Measurements from ENCODE around the gene ARHGEF33. TPM values are rescaled to one million over a fixed set of nuclear protein-coding genes. Genes with fewer than 3 reads are reported as not detected.

ARHGEF33 gene
- total RNA-seq, 1 experiment from 2014 or later, result 0.41 TPM

GRCh38 chr2:38866773-38867443, 22.8 kb upstream of the ARHGEF33 start (continued):
- TF ChIP-seq REST (IDR thresholded peaks at IDR 0.05; ENCODE audit: insufficient read depth in 1 of 2, low read depth in 2 of 2, low read length in 1 of 2), result no peak

- ATAC-seq, result no peak
- POLR2A ChIA-PET, result no interaction called here
- Histone ChIP-seq H3K4me1 (ENCODE audit: control insufficient read depth, insufficient read depth, low read length) (peaks cover 5% of the 10 kb centered on the region; the same call in 1 of the 2 replicates), H3K27me3 (ENCODE audit: control insufficient read depth, insufficient read depth, low read length) (no peaks in the 10 kb centered on the region), H3K27ac (ENCODE audit: low read length) (no peak overlapping the region), H3K4me3 (ENCODE audit: low read depth in 2 of 2, low read length in 2 of 2) (no peak overlapping the region), H3K36me3 (ENCODE audit: control insufficient read depth, insufficient read depth, low read length) (peaks cover 3% of the 10 kb centered on the region; the same call in 1 of the 2 replicates), H3K9me3 (ENCODE audit: control insufficient read depth, insufficient read depth, low read depth, low read length) (0 out of 2 replicates have a peak, but pooled peaks cover 3% of the 10 kb centered on the region)
- DNase-seq (ENCODE audit: low read depth, low spot score), result no peak
- CTCF ChIA-PET, result no interaction called here
- no peak for TF ChIP-seq POLR2AphosphoS5 (IDR thresholded peaks at IDR 0.05; ENCODE audit: low read depth, low read length)
- BruUV-seq (replicated peaks), result no TSS peak
- in situ Hi-C loops (cut with HindIII; ENCODE audit: low pct_unique_long_range_greater_than_20kb, low sequenced_read_pairs), result no loop called here
- intact Hi-C loops (cut with micrococcal nuclease; ENCODE audit: unreplicated experiment), result no loop called here
These were observed 18.2 kb upstream of the ARHGEF33 start for GRCh38 chr2:38871432-38871831.

- Histone ChIP-seq H3K27me3 (ENCODE audit: control insufficient read depth, insufficient read depth, low read length) (no peaks in the 10 kb centered on the region), H3K4me3 (ENCODE audit: low read depth in 2 of 2, low read length in 2 of 2) (no peak overlapping the region), H3K27ac (ENCODE audit: low read length) (no peak overlapping the region), H3K9me3 (ENCODE audit: control insufficient read depth, insufficient read depth, low read depth, low read length) (0 out of 2 replicates have a peak, but pooled peaks cover 3% of the 10 kb centered on the region), H3K36me3 (ENCODE audit: control insufficient read depth, insufficient read depth, low read length) (peaks cover 3% of the 10 kb centered on the region; the same call in 1 of the 2 replicates), H3K4me1 (ENCODE audit: control insufficient read depth, insufficient read depth, low read length) (peaks cover 5% of the 10 kb centered on the region; the same call in 1 of the 2 replicates)
- CTCF ChIA-PET, result interaction anchor here (0.6 to 0.7 kb wide), 2 partner anchors 14 to 829 kb away, joined by 3 to 5 read pairs; no protein-coding TSS in a partner anchor
- DNase-seq (ENCODE audit: low read depth, low spot score) (no peak), ATAC-seq (no peak)
- no peak for TF ChIP-seq POLR2AphosphoS5 (IDR thresholded peaks at IDR 0.05; ENCODE audit: low read depth, low read length)
- TF ChIP-seq REST (IDR thresholded peaks at IDR 0.05; ENCODE audit: insufficient read depth in 1 of 2, low read depth in 2 of 2, low read length in 1 of 2), result no peak
- no TSS peak for BruUV-seq (replicated peaks)
- intact Hi-C loops (cut with micrococcal nuclease; ENCODE audit: unreplicated experiment) (no loop called here), in situ Hi-C loops (cut with HindIII; ENCODE audit: low pct_unique_long_range_greater_than_20kb, low sequenced_read_pairs) (no loop called here)
- POLR2A ChIA-PET, result interaction anchor here (0.6 kb wide), 1 partner anchor 113 kb away, joined by 5 read pairs; no protein-coding TSS in a partner anchor
These were observed 15.9 kb upstream of the ARHGEF33 start for GRCh38 chr2:38873763-38874162.
